CD1c-positive myeloid dendritic cell (primary cell): Measurements from ENCODE around the gene TEX12.
"Not testable (repeated sequence)": the region's sequence is repeated elsewhere in the genome, so short reads cannot be mapped to it uniquely, and the experiment has no call there.

Experiments
- DNase-seq: peaks from one replicate; pipeline ENCODE4 v3.0.0-alpha.2; 2016; ENCODE audit errors: extremely low spot score

The TEX12 gene, protein sequence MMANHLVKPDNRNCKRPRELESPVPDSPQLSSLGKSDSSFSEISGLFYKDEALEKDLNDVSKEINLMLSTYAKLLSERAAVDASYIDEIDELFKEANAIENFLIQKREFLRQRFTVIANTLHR

GRCh38 chr11:112167145-112167544 lies at the start of gene TEX12:
TSS of gene TEX12 (plus strand) at chr11:112167372. CDS start at chr11:112169269, 1,897 bp downstream.
- DNase-seq: no peak

GRCh38 chr11:112118176-112118575 lies 49.0 kb upstream of the TEX12 start:
- DNase-seq: no peak

DNA sequence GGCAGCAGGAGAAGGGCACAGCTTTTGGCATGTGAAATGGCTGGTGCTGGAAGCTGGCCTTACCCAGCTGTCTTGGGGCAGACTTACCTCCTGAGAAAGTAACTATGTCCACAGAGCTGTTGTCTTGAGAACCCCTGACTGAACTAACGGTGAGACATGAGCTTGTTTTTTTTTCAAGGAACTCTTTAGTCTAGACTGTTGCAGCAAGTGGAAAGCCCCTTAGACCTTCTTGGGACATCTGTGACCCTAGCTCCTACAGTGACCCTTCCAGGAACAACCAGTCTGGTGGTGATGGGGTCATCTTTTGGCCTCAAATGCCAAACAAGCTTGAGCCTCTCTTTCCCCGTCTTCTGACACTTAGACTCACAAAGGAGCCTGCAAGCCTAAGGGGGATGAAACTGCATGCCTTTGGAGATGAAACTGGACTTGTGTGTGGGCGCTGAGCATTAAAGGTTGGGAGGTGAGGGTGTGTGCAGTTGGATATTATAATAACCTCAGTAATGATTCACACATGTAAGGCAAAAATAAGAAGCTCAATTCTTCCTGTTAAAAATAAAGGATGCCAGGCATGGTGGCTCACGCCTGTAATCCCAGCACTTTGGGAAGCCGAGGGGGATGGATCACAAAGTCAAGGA lies 45.1 kb upstream of the TEX12 start:
- no peak for DNase-seq

DNA sequence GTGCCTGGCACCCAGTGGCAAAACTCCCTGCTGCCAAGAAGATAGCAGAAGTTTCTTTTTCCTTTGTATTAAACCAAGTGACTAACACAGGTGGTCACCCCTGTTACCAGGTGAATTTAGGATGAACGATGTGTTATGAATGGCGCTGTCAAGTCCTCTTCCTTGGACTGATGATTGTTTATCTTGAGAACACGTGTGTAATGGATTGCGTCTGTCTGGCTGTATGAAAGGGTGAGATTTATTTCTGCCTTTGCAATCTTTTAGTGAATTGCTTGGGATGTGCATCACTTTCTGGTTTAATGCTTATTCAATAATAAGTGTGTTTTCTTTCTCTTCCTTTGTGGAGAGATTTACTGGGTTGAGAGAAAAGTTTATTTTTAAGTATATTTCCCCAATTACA lies 44.0 kb upstream of the TEX12 start:
- DNase-seq: no peak

DNA sequence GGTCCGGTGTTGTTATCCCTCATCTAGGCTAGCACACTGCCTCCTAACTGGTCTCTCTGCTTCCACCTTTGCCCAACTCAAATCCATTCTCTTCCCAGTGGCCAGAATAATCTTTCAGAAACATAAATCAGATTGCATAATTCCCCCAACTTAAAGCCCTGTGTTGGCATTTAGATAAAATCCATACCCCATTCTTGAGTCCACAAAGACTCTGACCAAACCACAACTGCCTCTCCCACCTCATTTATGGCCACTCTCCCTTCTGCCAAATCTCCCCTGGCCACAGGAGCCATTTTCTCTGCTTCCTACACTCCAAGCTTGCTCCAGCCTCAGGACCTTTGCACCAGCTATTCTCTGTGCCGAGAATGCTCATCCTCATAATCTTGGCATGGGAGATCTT lies 40.1 kb upstream of the TEX12 start:
- DNase-seq: no peak

- DNase-seq: no peak
Observed at GRCh38 chr11:112128483-112129121, 38.6 kb upstream of the TEX12 start.

DNA sequence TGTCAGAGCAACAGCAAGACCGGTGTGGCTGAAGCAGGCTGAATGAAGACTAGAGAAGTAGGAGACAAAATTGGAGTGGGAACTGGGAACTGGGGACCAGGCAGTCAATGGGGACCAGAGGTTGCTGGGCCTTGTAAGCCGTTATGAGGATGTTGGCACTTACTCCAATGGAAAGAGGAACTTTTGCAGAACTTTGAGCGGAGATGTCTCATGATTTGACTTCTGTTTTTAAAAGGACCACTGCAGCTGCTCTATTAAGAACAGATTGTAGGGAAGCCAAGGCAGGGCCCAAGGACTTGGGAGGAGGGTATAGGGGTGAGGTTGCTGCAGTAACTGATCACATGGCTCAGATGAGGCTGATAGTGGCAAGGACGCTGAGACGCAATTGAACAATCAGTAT lies 37.5 kb upstream of the TEX12 start:
- peak; percentile 88 for DNase-seq

GRCh38 chr11:112132737-112133136 lies 34.4 kb upstream of the TEX12 start:
- no peak for DNase-seq

DNA sequence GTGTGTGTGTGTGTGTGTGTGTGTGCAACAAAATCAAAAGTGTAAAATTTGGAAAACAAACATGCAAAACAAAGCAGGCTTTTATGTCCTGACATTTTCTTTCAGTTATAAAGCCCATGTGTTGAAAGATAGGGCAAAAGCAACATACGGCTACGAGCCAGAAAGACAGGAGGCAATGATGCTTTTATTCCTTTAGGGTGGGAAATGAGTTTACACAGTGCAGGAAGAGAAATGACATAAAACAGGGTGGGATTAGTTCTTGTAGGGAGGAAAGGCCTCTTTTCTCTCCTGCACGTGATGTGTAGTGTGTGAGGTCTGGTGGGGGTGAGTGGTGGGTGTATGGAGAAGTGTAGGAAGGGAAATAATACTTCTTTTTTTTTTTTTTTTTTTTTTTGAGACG lies 32.7 kb upstream of the TEX12 start:
- DNase-seq: peak; percentile 30

- no peak for DNase-seq
Observed at GRCh38 chr11:112143597-112143996, 23.6 kb upstream of the TEX12 start.

- no peak for DNase-seq
Observed at GRCh38 chr11:112150517-112150916, 16.7 kb upstream of the TEX12 start.

- DNase-seq: no peak
Observed at GRCh38 chr11:112156153-112156955, 10.8 kb upstream of the TEX12 start.

- DNase-seq: peak; percentile 85
Observed at GRCh38 chr11:112156956-112157766, 10.0 kb upstream of the TEX12 start.

DNA sequence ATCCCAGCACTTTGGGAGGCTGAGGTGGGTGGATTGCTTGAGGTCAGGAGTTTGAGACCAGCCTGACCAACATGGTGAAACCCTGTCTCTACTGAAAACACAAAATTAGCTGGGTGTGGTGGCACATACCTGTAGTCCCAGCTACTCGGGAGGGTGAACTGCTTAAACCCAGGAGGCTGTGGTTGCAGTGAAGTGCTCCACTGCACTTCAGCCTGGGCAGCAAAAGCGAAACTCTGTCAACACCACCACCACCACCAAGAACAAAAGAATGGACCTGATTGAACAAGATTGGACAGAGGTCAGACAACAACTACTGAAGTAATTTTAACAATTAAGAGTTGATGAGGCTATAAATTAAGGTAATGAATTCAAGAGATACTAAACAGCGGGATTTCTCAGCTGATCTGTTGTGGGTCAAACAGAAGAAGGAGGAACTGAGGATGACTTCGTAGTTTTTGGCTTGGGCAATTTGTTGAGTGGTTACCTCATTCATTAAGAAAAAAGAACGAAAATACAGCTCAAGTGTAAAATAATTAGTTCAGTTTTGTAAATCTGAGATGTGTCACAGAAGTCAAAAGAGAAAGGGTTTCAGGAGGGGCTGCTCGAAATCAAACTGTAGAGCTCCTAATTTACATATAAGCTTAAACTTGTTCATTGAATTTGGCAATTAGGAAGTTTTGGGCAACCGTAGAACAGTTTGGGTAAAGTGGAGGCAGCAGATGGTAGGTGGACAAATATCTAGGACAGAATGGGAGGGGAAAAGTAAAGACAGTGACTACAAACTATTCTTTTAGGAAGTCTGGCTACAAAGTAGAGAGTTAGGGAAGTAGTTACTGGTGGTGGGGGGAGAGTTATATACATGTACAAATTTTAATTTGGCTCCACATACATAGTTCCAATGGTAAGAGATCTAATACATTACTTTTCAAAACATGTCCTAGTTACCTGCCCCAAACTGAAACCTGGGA lies 7.8 kb upstream of the TEX12 start:
- peak; percentile 77 for DNase-seq

DNA sequence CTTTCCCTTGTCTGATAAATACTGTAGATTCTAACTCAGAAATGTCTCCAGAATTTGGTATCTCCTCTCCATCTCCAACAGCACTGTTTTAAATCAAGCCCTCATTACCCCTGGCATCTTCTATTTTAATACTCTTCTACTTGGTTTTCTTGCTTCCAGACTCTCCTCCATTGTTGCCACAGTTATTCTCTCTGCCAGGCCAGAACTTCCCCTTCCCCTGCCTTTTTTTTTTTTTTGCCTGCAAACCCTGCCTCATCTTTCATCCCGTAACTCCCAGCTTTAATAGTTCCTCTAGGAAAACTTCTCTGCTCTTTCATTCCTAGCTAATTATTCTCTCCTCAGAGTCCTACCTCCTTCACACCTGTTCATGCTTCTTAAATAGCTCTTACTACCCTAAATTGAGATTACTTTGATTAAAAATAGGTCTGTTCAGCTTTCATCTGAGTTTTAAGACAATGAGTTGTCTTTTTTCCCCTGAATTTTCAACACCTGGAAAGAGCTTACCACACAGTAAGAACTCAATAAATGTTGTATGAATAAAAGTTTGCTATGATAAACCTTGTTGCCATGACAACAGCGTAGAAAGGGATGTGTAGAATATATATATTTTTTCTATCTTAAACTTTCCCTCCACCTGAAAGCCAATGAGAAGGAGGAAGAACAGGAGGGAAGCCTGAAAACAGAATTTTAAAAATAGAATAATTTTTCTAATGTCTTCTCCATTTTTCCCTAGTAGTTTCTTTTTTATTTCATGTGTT lies 6.9 kb upstream of the TEX12 start:
- peak; percentile 33 for DNase-seq

DNA sequence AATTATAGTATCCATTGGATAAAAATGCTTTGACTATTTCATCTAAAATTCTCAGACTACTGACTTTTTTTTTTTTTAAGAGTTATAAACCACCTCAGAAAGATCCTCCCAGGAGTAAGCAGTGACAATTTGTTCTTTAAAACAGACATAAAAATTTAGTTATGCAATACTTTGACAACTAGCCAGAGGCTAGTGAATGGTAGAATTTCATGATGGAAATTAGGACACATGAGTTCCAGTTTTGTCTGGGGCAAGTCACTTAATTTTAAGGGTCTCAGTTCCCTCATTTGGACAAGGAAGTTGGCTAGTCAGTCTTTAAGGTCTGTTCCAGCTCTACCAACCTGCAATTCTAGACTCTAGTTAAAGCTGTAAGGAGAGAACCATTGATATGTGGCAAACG lies 6.2 kb upstream of the TEX12 start:
- DNase-seq: peak; percentile 68

- not testable (repeated sequence) for DNase-seq
Observed at GRCh38 chr11:112162200-112162599, 5.0 kb upstream of the TEX12 start.

- no peak for DNase-seq
Observed at GRCh38 chr11:112162761-112163546, 4.2 kb upstream of the TEX12 start.
